Measurements from ENCODE around the gene WDR86. TPM values are rescaled to one million over a fixed set of nuclear protein-coding genes. Genes with fewer than 3 reads are reported as not detected.

Gene WDR86
- total and polyA plus RNA-seq, 7 experiments from 2014 or later: 0.24 to 9.7 (median 2.3) TPM; not detected in 3

- Histone ChIP-seq H3K9me3 (ENCODE audit: control insufficient read depth in 2 of 3, low read length in 3 of 3) (no peaks in the 10 kb centered on the region), H3K27ac (ENCODE audit: low read depth, low read length) (no peak overlapping the region), H3K4me3 (ENCODE audit: low read length) (no peak overlapping the region), H3K36me3 (ENCODE audit: control insufficient read depth in 2 of 3, insufficient read depth in 3 of 3, low read length in 3 of 3) (no peaks in the 10 kb centered on the region), H3K4me1 (ENCODE audit: control insufficient read depth in 2 of 2, insufficient read depth in 2 of 2, low read length in 2 of 2) (peaks cover 9% of the 10 kb centered on the region in 2 donors), H3K27me3 (ENCODE audit: control insufficient read depth in 2 of 2, insufficient read depth in 2 of 2, low read length in 2 of 2) (no peaks in the 10 kb centered on the region)
- Mint-ChIP-seq H3K4me3 (no peak overlapping the region), H3K27ac (no peak overlapping the region), H3K27me3 (peaks cover 0 to 4% (median 0%) of the 10 kb centered on the region in 5 donors), H3K36me3 (peaks cover 0 to 8% (median 5%) of the 10 kb centered on the region in 5 donors), H3K9me3 (peaks cover 0 to 14% (median 6%) of the 10 kb centered on the region in 11 donors), H3K4me1 (peaks cover 10 to 17% (median 15%) of the 10 kb centered on the region in 7 donors)
- intact Hi-C loops (cut with micrococcal nuclease): no loop called here
- ChIA-PET CTCF (no interaction called here), POLR2A (no interaction called here)
- ATAC-seq (no peak), DNase-seq (no peak)
Observed at GRCh38 chr7:151336027-151336708, 73.7 kb downstream of the WDR86 start.

GRCh38 chr7:151334628-151335027 lies 75.2 kb downstream of the WDR86 start:
- Histone ChIP-seq H3K27me3 (ENCODE audit: control insufficient read depth in 2 of 2, insufficient read depth in 2 of 2, low read length in 2 of 2) (no peaks in the 10 kb centered on the region), H3K36me3 (ENCODE audit: control insufficient read depth in 2 of 3, insufficient read depth in 3 of 3, low read length in 3 of 3) (no peaks in the 10 kb centered on the region), H3K4me3 (ENCODE audit: low read length) (no peak overlapping the region), H3K9me3 (ENCODE audit: control insufficient read depth in 2 of 3, low read length in 3 of 3) (no peaks in the 10 kb centered on the region), H3K4me1 (ENCODE audit: control insufficient read depth in 2 of 2, insufficient read depth in 2 of 2, low read length in 2 of 2) (no peaks in the 10 kb centered on the region), H3K27ac (ENCODE audit: low read depth, low read length) (no peak overlapping the region)
- Mint-ChIP-seq H3K36me3 (peaks cover 0 to 4% (median under 1%) of the 10 kb centered on the region in 5 donors), H3K4me3 (no peak overlapping the region), H3K27ac (no peak overlapping the region), H3K27me3 (peaks cover 0 to 4% (median 0%) of the 10 kb centered on the region in 5 donors), H3K9me3 (peaks cover 0 to 10% (median 3%) of the 10 kb centered on the region in 11 donors), H3K4me1 (peaks cover 0 to 2% (median under 1%) of the 10 kb centered on the region in 7 donors)
- POLR2A ChIA-PET: interaction anchor here (0.6 kb wide), 1 partner anchor 17 kb away, joined by 3 read pairs; no protein-coding TSS in a partner anchor
- CTCF ChIA-PET: interaction anchor here (1.0 to 1.2 kb wide), 3 partner anchors 17 to 20 kb away, joined by 3 to 4 read pairs (median 3); no protein-coding TSS in a partner anchor
- DNase-seq (no peak), ATAC-seq (no peak)
- intact Hi-C loops (cut with micrococcal nuclease): no loop called here

Small RNA genes within 50 kb of the gene (microRNA-seq; reads per million reads assigned to microRNA genes)
- not detected for gene MIR3907 (ENCODE audit: borderline microRNAs expressed)

Other genes starting within 250 kb of the WDR86 start
- not detected for gene GBX1, start 242.3 kb downstream of the WDR86 start, total RNA-seq
- gene GBX1, start 242.3 kb downstream of the WDR86 start, polyA plus RNA-seq: not detected
- not detected for gene ASB10, start 222.8 kb downstream of the WDR86 start, total RNA-seq
- not detected for gene ASB10, start 222.8 kb downstream of the WDR86 start, polyA plus RNA-seq
- 1 to 10 TPM; 1.8 to 6.4 (median 1.9) TPM for gene H2BK1, start 199.6 kb downstream of the WDR86 start, total RNA-seq
- not detected for gene H2BK1, start 199.6 kb downstream of the WDR86 start, polyA plus RNA-seq
- 10 to 100 TPM; 17.2 to 37.8 (median 27.7) TPM for gene ABCF2, start 182.8 kb downstream of the WDR86 start, total RNA-seq
- gene ABCF2, start 182.8 kb downstream of the WDR86 start, polyA plus RNA-seq: 10 to 100 TPM; 27.1 to 47.5 TPM
- 10 to 100 TPM; 32.3 to 45.8 (median 42.8) TPM for gene CHPF2, start 177.6 kb downstream of the WDR86 start, total RNA-seq
- 10 to 100 TPM; 17.4 to 27.3 TPM for gene CHPF2, start 177.6 kb downstream of the WDR86 start, polyA plus RNA-seq
- gene SMARCD3, start 161.3 kb downstream of the WDR86 start, total RNA-seq: 10 to 100 TPM in 2 of 5 experiments, 1 to 10 TPM in 3; 3.8 to 45.5 (median 5.1) TPM
- 1 to 10 TPM; 4.0 to 8.9 TPM for gene SMARCD3, start 161.3 kb downstream of the WDR86 start, polyA plus RNA-seq
- gene NUB1, start 68.2 kb downstream of the WDR86 start, total RNA-seq: 100 to 1,000 TPM in 2 of 5 experiments, 10 to 100 TPM in 3; 75.1 to 116 (median 82.0) TPM
- 10 to 100 TPM; 58.1 to 68.6 TPM for gene NUB1, start 68.2 kb downstream of the WDR86 start, polyA plus RNA-seq
- 1 to 10 TPM in 1 of 5 experiments, under 1 TPM in 2, not detected in 2; 0.46 to 1.1 (median 0.61) TPM for gene CRYGN, start 30.1 kb upstream of the WDR86 start, total RNA-seq
- under 1 TPM; 0.33 to 0.48 TPM for gene CRYGN, start 30.1 kb upstream of the WDR86 start, polyA plus RNA-seq
- 10 to 100 TPM; 31.2 to 62.6 (median 40.2) TPM for gene RHEB, start 109.9 kb upstream of the WDR86 start, total RNA-seq
- gene RHEB, start 109.9 kb upstream of the WDR86 start, polyA plus RNA-seq: 10 to 100 TPM; 57.8 to 59.0 TPM

All from naive thymus-derived CD4-positive, alpha-beta T cell (primary cell).